HCT116 (cell line): ENCODE results near the gene PPM1E. TPM values are rescaled to one million over a fixed set of nuclear protein-coding genes. Genes with fewer than 3 reads are reported as not detected.

Experiments
- ATAC-seq: fragments of 200-7000 bp; cut with Tn5 transposase; 2 replicates; pipeline ENCODE4 v1.9.1; 2020; ENCODE audit warnings: mild to moderate bottlenecking, moderate library complexity
- BruUV-seq: library from RNA; stranded (reverse); fragments of 400-500 nt; replicated peaks from 2 replicates; lab custom pipeline; 2021; lab: Mats Ljungman, UMichigan
- CTCF ChIA-PET: fragments of 300-600 bp; sonication (Branson Sonifier 250); formaldehyde crosslinking; loops from one replicate; lab custom pipeline; 2021; ENCODE audit warnings: antibody characterized with exemption; lab: Charles Lee
- POLR2A ChIA-PET: fragments of 300-600, 350-600 bp; sonication (Branson Sonifier 250); formaldehyde crosslinking; loops from one replicate; lab custom pipeline; 2021; ENCODE audit warnings: antibody characterized with exemption; lab: Charles Lee
- RAD21 ChIA-PET, 2 experiments: fragments of 300-600 bp; sonication (Branson Sonifier 250); formaldehyde crosslinking; loops; one replicate each; lab custom pipeline; 2023; ENCODE audit warnings: low total read pairs in 2 of 2; ENCODE audit not compliant: uncharacterized antibody in 2 of 2, unreplicated experiment in 2 of 2, low non-redundant PET in 1 of 2; lab: Charles Lee
- DNase-seq: peaks from one replicate; pipeline ENCODE4 v3.0.0-alpha.2; 2010; ENCODE audit warnings: low read depth, low spot score
- H2AFZ ChIP-seq: fragments of 200-600 bp; shearing (Covaris generic), sonication (generic); 2 replicates; pipeline ENCODE4 v1.6.1; 2017; ENCODE audit warnings: low read depth, mixed run types, mixed read lengths, antibody characterized with exemption, low read length; ENCODE audit not compliant: poor library complexity, severe bottlenecking
- H3K27ac ChIP-seq: 2 replicates; pipeline ENCODE4 v1.5.1; 2012; ENCODE audit warnings: low read depth, low read length
- H3K27me3 ChIP-seq: fragments of 200-600 bp; sonication (generic); 2 replicates; pipeline ENCODE4 v1.6.1; 2016; ENCODE audit warnings: mixed run types, low read length, mixed read lengths; ENCODE audit not compliant: insufficient read depth
- H3K36me3 ChIP-seq, 2 experiments: fragments of 200-500 bp in 1 of 2; fragments of 200-600 bp in 1 of 2; sonication (Bioruptor generic) in 1 of 2; sonication (generic) in 1 of 2; 2 replicates each; pipeline versions ENCODE4 v1.5.1 to v1.6.1; 2014 to 2016; ENCODE audit warnings: low read length in 2 of 2, inconsistent platforms in 1 of 2, mixed read lengths in 1 of 2, mixed run types in 1 of 2; ENCODE audit not compliant: insufficient read depth in 2 of 2, control insufficient read depth in 1 of 2
- H3K4me1 ChIP-seq, 2 experiments: fragments of 200-600 bp in 1 of 2; sonication (generic) in 1 of 2; 2 replicates each; pipeline versions ENCODE4 v1.5.1 to v1.6.1; 2012 to 2017; ENCODE audit warnings: low read length in 2 of 2, inconsistent platforms in 1 of 2, mild to moderate bottlenecking in 1 of 2, mixed read lengths in 1 of 2, mixed run types in 1 of 2, moderate library complexity in 1 of 2; ENCODE audit not compliant: insufficient read depth in 2 of 2, control insufficient read depth in 1 of 2
- H3K4me2 ChIP-seq: fragments of 200-600 bp; sonication (generic); 2 replicates; pipeline ENCODE4 v1.6.1; 2017; ENCODE audit warnings: mixed run types, low read length, mixed read lengths
- H3K4me3 ChIP-seq, 2 experiments: fragments of 200-600 bp in 1 of 2; sonication (generic) in 1 of 2; replicated peaks in 1 of 2; 2 replicates each; pipeline ENCODE4 v1.5.1; 2011 to 2016; ENCODE audit warnings: low read length in 2 of 2, control low read depth in 1 of 2, low read depth in 1 of 2, mild to moderate bottlenecking in 1 of 2, mixed read lengths in 1 of 2, mixed run types in 1 of 2
- H3K79me2 ChIP-seq: fragments of 200-600 bp; sonication (generic); 2 replicates; pipeline ENCODE4 v1.6.1; 2017; ENCODE audit warnings: mild to moderate bottlenecking, mixed run types, low read length, moderate library complexity, mixed read lengths; ENCODE audit not compliant: insufficient read depth
- H3K9ac ChIP-seq: fragments of 200-600 bp; sonication (generic); 2 replicates; pipeline ENCODE4 v1.6.1; 2016; ENCODE audit warnings: low read length, mixed read lengths
- H3K9me2 ChIP-seq: fragments of 200-600 bp; sonication (generic), shearing (Covaris generic); 2 replicates; pipeline ENCODE4 v1.6.1; 2017; ENCODE audit warnings: mixed run types, mild to moderate bottlenecking, moderate library complexity; ENCODE audit not compliant: insufficient read depth
- H3K9me3 ChIP-seq, 2 experiments: fragments of 200-500 bp in 1 of 2; fragments of 200-600 bp in 1 of 2; sonication (Bioruptor generic) in 1 of 2; sonication (generic) in 1 of 2; 2 replicates each; pipeline ENCODE4 v1.6.1; 2014 to 2017; ENCODE audit warnings: low read length in 2 of 2, mixed read lengths in 2 of 2, inconsistent platforms in 1 of 2, low read depth in 1 of 2, mild to moderate bottlenecking in 1 of 2, mixed run types in 1 of 2, moderate library complexity in 1 of 2; ENCODE audit not compliant: control insufficient read depth in 1 of 2, insufficient read depth in 1 of 2
- H4K20me1 ChIP-seq: fragments of 200-600 bp; sonication (generic), shearing (Covaris generic); 2 replicates; pipeline ENCODE4 v1.6.1; 2017; ENCODE audit warnings: mixed run types, mild to moderate bottlenecking, moderate library complexity; ENCODE audit not compliant: insufficient read depth
- ATF3 ChIP-seq: IDR thresholded peaks from 2 replicates; pipeline ENCODE4 v1.6.1; 2012
- CEBPB ChIP-seq: IDR thresholded peaks from 2 replicates; pipeline ENCODE4 v1.6.1; 2012; ENCODE audit warnings: low read depth
- JUND ChIP-seq: IDR thresholded peaks from 2 replicates; pipeline ENCODE4 v1.6.1; 2012
- POLR2A ChIP-seq: IDR thresholded peaks from 2 replicates; pipeline ENCODE4 v1.7.0; 2011; ENCODE audit warnings: borderline replicate concordance; ENCODE audit not compliant: insufficient read depth, insufficient read length; ENCODE audit errors: extremely low read depth
- RAD21 ChIP-seq: IDR thresholded peaks from 2 replicates; pipeline ENCODE4 v1.6.1; 2012; ENCODE audit warnings: low read depth, mild to moderate bottlenecking
- REST ChIP-seq: IDR thresholded peaks from 2 replicates; pipeline ENCODE4 v1.6.1; 2012; ENCODE audit warnings: low read depth
- SIN3A ChIP-seq: IDR thresholded peaks from 2 replicates; pipeline ENCODE4 v1.6.1; 2012; ENCODE audit warnings: low read depth
- SRF ChIP-seq: IDR thresholded peaks from 2 replicates; pipeline ENCODE4 v1.6.1; 2012; ENCODE audit warnings: low read depth
- YY1 ChIP-seq: IDR thresholded peaks from 2 replicates; pipeline ENCODE4 v1.6.1; 2011; ENCODE audit warnings: low read length, low read depth, moderate library complexity, mild to moderate bottlenecking; ENCODE audit not compliant: insufficient replicate concordance; ENCODE audit errors: extremely low read depth
- ZFX ChIP-seq: fragments of 450-650 bp; IDR thresholded peaks from 2 replicates; pipeline ENCODE4 v1.6.1; 2017
- ZNF274 ChIP-seq: fragments of 200-500 bp; sonication (Bioruptor generic); IDR thresholded peaks from 2 replicates; pipeline ENCODE4 v1.6.1; 2014; ENCODE audit warnings: mild to moderate bottlenecking, low read depth, low read length, inconsistent platforms
- intact Hi-C: fragments of 100-400 bp; cut with micrococcal nuclease; formaldehyde crosslinking; loops from 2 replicates; pipeline ENCODE4 v1.10.0; 2022
- total RNA-seq: library from RNA; stranded (reverse); gene quantifications from one replicate; pipeline ENCODE4 v1.2.1, GENCODE V29; 2021; ENCODE audit not compliant: unreplicated experiment
- TF ChIP-seq, protein P1 (sequence below): IDR thresholded peaks from 2 replicates; pipeline ENCODE4 v1.6.1; 2011; ENCODE audit warnings: mild to moderate bottlenecking, low read length, moderate library complexity; ENCODE audit not compliant: insufficient replicate concordance; ENCODE audit errors: extremely low read depth

Gene PPM1E
- total RNA-seq, 1 experiment from 2014 or later, result 0.02 TPM

DNA sequence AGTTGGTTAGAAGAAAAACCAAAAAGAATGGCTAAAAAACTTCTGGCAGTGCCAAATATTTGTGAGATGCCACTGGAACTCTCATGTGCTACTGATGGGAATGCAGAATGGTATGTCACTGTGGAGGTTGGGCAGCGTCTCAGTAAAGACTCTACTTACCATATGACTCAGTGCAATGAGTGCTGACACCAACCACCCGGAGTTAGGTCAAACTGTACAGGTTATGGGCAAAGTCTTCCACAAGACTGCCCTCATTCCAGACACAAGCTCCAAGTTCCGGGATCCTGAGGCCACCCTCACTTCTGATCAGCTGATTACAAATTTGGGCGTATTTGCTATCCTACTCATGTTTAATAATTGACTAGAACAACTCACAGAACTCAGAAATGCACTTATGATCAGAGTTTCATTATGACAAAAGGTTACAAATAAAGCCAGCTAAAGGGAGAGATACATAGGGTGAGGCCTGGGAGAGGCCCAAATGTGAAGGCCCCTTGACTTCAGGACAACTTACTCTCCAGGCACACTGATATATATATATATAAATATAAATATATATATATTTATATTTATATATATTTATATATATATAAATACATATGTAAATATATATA is 236.2 kb downstream of the PPM1E start:
- ChIA-PET CTCF (interaction anchor here (1.1 to 1.6 kb wide), 2 partner anchors 13 to 281 kb away, joined by 3 to 4 read pairs; no protein-coding TSS in a partner anchor), POLR2A (no interaction called here), RAD21 (no interaction called here)
- Histone ChIP-seq H3K9me3 (no peaks in the 10 kb centered on the region), H4K20me1 (no peaks in the 10 kb centered on the region), H3K79me2 (no peaks in the 10 kb centered on the region), H3K9me2 (no peaks in the 10 kb centered on the region), H3K9ac (no peak overlapping the region), H3K4me1 (peaks cover 4 to 23% of the 10 kb centered on the region in 2 experiments; a peak in 3 of 4 replicates), H3K36me3 (peaks cover 0 to 5% of the 10 kb centered on the region in 2 experiments; a peak in 1 of 4 replicates), H2AFZ (no peak overlapping the region), H3K27me3 (no peaks in the 10 kb centered on the region), H3K4me3 (no peak overlapping the region), H3K4me2 (no peak overlapping the region), H3K27ac (no peak overlapping the region)
- BruUV-seq, result no TSS peak
- ATAC-seq, result no peak
- intact Hi-C loops, result no loop called here
- TF ChIP-seq, protein P1, sequence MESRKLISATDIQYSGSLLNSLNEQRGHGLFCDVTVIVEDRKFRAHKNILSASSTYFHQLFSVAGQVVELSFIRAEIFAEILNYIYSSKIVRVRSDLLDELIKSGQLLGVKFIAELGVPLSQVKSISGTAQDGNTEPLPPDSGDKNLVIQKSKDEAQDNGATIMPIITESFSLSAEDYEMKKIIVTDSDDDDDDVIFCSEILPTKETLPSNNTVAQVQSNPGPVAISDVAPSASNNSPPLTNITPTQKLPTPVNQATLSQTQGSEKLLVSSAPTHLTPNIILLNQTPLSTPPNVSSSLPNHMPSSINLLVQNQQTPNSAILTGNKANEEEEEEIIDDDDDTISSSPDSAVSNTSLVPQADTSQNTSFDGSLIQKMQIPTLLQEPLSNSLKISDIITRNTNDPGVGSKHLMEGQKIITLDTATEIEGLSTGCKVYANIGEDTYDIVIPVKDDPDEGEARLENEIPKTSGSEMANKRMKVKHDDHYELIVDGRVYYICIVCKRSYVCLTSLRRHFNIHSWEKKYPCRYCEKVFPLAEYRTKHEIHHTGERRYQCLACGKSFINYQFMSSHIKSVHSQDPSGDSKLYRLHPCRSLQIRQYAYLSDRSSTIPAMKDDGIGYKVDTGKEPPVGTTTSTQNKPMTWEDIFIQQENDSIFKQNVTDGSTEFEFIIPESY, result no peak
- TF ChIP-seq REST (no peak), CEBPB (no peak), YY1 (no peak), POLR2A (no peak), RAD21 (no peak), ZNF274 (no peak), SIN3A (no peak), ATF3 (no peak), SRF (no peak), ZFX (no peak), JUND (no peak)
- DNase-seq, result no peak
